ENCODE data around the gene UQCRC1.

Gene UQCRC1

GRCh38 chr3:48609088-48610005, at the start of gene UQCRC1:
Gene UQCRC1, minus strand, starts transcription at chr3:48609646. Its CDS starts 26 bp downstream, at chr3:48609620.
- peak; percentile 82 to 86 for DNase-seq (ENCODE audit: low read depth in 2 of 2)

GRCh38 chr3:48656841-48657281, 47.4 kb upstream of the UQCRC1 start:
- no peak for DNase-seq (ENCODE audit: low read depth in 2 of 2)

GRCh38 chr3:48656061-48656840, 46.8 kb upstream of the UQCRC1 start:
- DNase-seq (ENCODE audit: low read depth in 2 of 2), result peak; percentile 71 to 79

- DNase-seq (ENCODE audit: low read depth in 2 of 2), result peak in 1 of 2 donors; percentile 33
These were observed 46.2 kb upstream of the UQCRC1 start for GRCh38 chr3:48655606-48656005.

- DNase-seq (ENCODE audit: low read depth in 2 of 2), result no peak
These were observed 45.6 kb upstream of the UQCRC1 start for GRCh38 chr3:48655063-48655462.

- no peak for DNase-seq (ENCODE audit: low read depth in 2 of 2)
These were observed 43.7 kb upstream of the UQCRC1 start for GRCh38 chr3:48652923-48653715.

- DNase-seq (ENCODE audit: low read depth in 2 of 2), result no peak
These were observed 42.3 kb upstream of the UQCRC1 start for GRCh38 chr3:48651771-48652170.

- DNase-seq (ENCODE audit: low read depth in 2 of 2), result no peak
These were observed 41.3 kb upstream of the UQCRC1 start for GRCh38 chr3:48650723-48651122.

GRCh38 chr3:48648188-48648850, 38.9 kb upstream of the UQCRC1 start:
- DNase-seq (ENCODE audit: low read depth in 2 of 2), result no peak

- DNase-seq (ENCODE audit: low read depth in 2 of 2), result no peak
These were observed 38.3 kb upstream of the UQCRC1 start for GRCh38 chr3:48647714-48648113.

GRCh38 chr3:48644898-48645760, 35.7 kb upstream of the UQCRC1 start:
- DNase-seq (ENCODE audit: low read depth in 2 of 2), result no peak

GRCh38 chr3:48642605-48643004, 33.2 kb upstream of the UQCRC1 start:
- DNase-seq (ENCODE audit: low read depth in 2 of 2), result no peak

- DNase-seq (ENCODE audit: low read depth in 2 of 2), result no peak
These were observed 31.9 kb upstream of the UQCRC1 start for GRCh38 chr3:48641396-48641795.

GRCh38 chr3:48639944-48640606, 30.6 kb upstream of the UQCRC1 start:
- no peak for DNase-seq (ENCODE audit: low read depth in 2 of 2)

- DNase-seq (ENCODE audit: low read depth in 2 of 2), result no peak
These were observed 27.9 kb upstream of the UQCRC1 start for GRCh38 chr3:48637305-48637704.

GRCh38 chr3:48636149-48636655, 26.8 kb upstream of the UQCRC1 start:
- DNase-seq (ENCODE audit: low read depth in 2 of 2), result no peak

- DNase-seq (ENCODE audit: low read depth in 2 of 2), result peak; percentile 92 to 95
These were observed 26.0 kb upstream of the UQCRC1 start, which contains the start of gene SLC26A6 for GRCh38 chr3:48635222-48636021. Gene SLC26A6, minus strand, starts transcription at chr3:48635461. Its CDS starts 68 bp downstream, at chr3:48635393.

GRCh38 chr3:48634661-48635221, 25.3 kb upstream of the UQCRC1 start:
- peak; percentile 23 to 55 for DNase-seq (ENCODE audit: low read depth in 2 of 2)
